ENCODE results near the gene IGSF10.

- TF ChIP-seq POLR2A (IDR thresholded peaks at IDR 0.05; ENCODE audit: extremely low read depth, insufficient read length) (no peak), MYC (IDR thresholded peaks at IDR 0.05; ENCODE audit: low read depth, low read length) (no peak), CTCF (IDR thresholded peaks at IDR 0.05; ENCODE audit: low read depth, low read length) (no peak), MAX (IDR thresholded peaks at IDR 0.05; ENCODE audit: low read depth, low read length) (no peak)
Measured at GRCh38 chr3:151443583-151443982, 17.3 kb downstream of the IGSF10 start.

Data from NB4 (cell line).